Stomach (tissue), 4 donors: ENCODE measurements around the gene MTR.

Experiments
- CTCF ChIP-seq, 7 experiments: fragments of 450-650 bp in 4 of 7; fragments of 200-600 bp in 3 of 7; sonication (generic) in 3 of 7; IDR thresholded peaks; one replicate each; pipeline ENCODE4 v1.5.1; 2016 to 2019; ENCODE audit warnings: antibody characterized with exemption in 7 of 7, control low read depth in 2 of 7, mild to moderate bottlenecking in 1 of 7
- EP300 ChIP-seq: sonication (generic); formaldehyde crosslinking; IDR thresholded peaks from one replicate; pipeline ENCODE4 v1.6.1; 2017; ENCODE audit warnings: antibody characterized with exemption
- POLR2A ChIP-seq, 4 donors: fragments of 450-650 bp; IDR thresholded peaks; one replicate each; pipeline ENCODE4 v1.6.1; 2016; ENCODE audit warnings: antibody characterized with exemption in 4 of 4, control low read depth in 2 of 4, mild to moderate bottlenecking in 1 of 4, moderate library complexity in 1 of 4

DNA sequence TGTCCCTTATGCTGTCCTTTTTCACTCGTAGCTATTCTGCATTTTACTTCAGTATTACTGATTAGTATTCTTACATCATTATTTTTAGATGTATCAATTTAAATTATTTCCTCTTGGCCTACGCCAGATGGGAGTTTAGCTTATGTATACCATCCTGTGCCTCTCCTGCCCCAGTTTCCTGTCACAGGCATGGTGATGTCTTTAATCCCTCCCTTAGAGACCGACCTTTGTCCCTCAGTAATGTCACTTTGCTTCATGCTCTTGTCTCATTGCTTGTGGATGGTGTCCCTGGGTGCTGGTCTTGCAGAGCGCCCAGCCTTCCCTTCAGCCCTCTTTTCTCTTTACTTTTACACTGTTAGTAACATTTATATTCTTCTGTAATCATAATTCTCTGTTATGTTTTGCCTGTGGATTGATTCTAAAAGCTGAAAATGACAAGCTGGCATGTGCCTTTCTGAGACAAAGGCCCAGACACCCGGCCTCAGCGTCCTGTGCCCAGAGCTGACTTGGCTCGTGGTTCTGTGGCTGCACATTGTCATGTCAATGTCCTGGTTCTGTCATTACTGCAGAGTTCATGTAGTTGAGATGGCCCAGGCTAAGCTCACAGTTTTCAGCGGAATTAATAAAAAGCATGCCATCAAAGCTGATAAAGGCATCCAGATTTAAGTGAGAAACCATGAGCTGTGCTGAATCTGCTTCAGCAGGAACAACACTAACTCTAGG is 100.7 kb downstream of the MTR start:
- no peak for TF ChIP-seq CTCF (IDR thresholded peaks at IDR 0.05)
- no peak for TF ChIP-seq POLR2A (IDR thresholded peaks at IDR 0.05)
- no peak for TF ChIP-seq EP300
